GM20431 (cell line): Measurements from ENCODE around the gene ASPSCR1.

ENCODE experiments used
- in situ Hi-C: fragments of 300-500 bp; cut with MseI, MboI; formaldehyde crosslinking; loops from one replicate; pipeline ENCODE4 v1.15.0; 2020; ENCODE audit warnings: low sequenced_read_pairs; ENCODE audit not compliant: unreplicated experiment

ASPSCR1 gene

DNA sequence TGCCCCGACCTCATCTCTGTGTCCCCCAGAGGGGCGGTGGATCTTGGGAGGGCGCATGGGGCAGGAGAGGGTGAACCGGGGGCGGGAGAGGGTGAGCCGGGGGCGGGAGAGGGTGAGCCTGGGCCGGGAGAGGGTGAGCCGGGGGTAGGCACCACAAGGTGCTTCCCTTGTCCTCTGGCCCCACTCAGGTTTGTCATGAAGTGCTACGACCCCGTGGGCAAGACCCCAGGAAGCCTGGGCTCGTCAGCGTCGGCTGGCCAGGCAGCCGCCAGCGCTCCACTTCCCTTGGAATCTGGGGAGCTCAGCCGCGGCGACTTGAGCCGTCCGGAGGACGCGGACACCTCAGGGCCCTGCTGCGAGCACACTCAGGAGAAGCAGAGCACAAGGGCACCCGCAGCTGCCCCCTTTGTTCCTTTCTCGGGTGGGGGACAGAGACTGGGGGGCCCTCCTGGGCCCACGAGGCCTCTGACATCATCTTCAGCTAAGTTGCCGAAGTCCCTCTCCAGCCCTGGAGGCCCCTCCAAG, 18.9 kb downstream of the ASPSCR1 start:
- in situ Hi-C loops, result no loop called here

DNA sequence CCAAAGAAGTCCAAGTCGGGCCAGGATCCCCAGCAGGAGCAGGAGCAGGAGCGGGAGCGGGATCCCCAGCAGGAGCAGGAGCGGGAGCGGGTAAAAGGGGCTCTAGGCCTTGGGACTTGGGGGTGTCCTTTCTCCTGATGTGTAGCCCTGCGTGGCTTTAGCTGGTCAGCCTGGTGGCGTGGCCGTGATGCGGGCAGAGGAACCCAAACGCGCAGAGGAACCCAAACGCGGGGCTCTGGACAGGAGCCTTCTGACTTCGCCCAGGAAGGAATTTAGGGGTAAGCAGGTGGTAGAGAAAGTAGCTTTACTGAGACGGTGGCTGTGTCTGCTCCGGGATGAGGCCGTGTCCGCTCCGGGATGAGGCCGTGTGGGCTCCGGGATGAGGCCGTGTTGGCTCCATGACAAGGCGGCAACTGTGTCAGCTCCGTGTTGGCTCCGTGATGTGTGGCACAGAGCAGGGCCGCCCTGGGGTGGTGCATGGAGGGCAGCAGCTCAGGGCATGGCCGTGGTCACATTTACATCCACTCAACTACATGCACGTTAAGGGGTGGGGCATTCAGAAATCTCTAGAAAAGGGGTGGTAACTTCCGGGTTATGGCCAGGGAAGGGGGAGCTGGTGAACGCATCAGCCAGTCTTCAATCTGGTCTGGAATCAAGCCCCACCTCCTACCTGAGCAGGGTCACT, 19.5 kb downstream of the ASPSCR1 start:
- in situ Hi-C loops, result no loop called here

DNA sequence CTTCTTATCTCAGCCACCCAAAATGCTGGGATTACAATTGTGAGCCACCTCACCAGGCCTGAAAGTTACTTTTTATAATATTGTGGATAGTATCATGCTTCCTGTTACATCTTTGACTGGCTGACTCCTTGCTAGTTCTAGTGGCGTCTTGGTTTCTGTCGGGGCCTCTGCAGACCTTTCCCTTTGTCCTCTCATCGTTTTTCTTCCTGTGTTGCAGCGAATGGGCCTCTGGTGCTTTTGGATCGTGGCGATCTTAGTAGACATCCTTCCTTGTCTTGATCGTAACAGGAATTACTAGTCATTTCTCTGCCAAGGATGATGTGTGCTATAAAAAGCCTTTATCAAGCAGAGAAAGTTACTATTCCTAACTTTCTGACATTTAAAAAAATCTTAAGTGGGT, 20.8 kb downstream of the ASPSCR1 start:
- in situ Hi-C loops, result no loop called here

DNA sequence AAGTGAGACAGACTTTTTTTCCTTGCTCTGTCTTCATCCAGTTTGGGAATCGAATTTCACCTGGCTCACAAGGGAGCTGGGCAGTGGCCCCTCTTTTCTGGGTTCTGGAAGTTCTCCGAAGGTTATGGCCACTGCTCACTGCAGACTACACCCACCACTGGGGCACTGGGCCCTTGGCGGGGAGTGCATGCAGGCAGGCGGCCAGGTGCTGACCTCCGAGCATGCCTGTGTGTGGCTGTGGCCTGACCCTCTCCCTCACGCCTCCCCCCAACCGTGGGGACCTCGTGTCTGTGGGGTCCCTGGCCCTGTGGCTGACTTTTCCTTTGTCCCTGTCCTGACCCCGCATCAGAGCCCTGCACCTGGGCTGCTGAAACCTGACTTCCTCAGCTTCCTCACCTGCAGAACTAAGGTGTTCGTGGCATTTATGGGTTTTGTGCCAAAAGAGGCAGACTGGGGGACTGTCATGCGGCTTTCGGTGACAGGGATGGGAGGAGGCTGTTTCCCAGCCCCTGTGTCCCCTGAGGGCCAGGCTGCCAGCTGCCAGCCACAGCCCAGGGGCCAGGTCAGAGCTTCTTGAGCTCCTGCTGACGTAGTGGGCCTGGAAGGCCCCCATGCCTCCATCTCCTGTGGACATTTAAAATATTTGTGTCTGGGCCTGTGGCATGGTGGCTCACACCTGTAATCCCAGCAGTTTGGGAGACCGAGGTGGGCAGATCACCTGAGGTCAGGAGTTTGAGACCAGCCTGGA, 21.4 kb downstream of the ASPSCR1 start:
- in situ Hi-C loops, result no loop called here

DNA sequence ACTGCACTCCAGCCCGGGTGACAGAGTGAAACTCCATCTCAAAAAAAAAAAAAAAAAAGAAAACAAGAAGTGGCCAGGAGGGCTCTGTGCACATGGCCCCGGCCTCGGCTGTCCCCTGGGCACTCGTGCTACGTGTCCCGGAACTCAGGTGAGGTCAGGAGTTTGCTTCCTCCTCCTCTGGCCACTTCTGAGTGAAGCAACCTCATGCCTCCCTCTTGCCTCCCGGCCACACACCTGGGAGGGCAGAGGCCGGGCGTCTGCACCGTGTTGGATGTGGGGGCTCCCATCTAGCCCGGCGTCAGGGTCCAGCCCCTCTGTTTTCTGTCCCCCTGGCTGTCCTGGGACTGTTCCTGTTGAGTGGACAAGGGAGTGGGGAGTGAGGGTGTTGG, 22.2 kb downstream of the ASPSCR1 start:
- in situ Hi-C loops, result no loop called here

DNA sequence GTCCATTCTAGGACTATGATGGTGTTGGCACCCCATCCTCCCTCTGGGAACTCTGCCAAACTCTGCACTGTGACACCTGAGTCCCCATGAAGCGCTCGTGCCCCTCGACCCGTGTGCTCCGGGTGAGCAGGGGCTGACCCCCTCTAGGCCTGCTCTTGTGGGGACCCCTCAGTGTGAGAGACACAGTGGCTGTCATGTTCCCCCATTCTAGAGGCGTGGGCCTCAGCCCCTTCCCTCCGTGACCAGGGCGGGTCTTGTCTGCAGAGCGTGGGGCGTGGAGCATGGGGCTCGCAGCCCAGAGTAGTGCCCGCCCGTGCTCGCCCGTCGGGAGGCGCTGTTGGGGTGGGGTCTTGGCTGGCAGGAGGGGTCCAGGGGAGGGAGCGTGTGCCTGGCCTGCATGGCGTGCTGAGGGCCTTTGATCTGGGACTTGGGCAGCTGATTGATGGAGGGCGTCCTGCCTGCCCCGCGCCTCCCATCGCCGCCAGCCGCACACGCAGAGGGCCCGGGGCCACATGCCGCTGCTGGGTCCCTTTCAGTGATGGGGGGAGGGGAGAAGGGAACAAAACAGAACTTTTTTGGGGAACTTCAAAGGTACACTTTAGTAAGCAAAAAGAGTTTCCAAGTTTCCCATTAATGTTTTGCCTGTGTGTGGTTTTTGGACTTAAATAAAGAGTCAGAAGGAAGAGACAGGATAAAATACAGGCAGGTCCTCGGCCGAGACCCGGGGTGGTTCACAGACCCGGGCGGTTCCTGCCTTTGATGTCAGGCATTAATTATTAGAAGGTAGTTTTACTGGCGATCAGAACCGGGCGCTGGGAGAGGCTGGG, 22.8 kb downstream of the ASPSCR1 start:
- in situ Hi-C loops, result no loop called here

DNA sequence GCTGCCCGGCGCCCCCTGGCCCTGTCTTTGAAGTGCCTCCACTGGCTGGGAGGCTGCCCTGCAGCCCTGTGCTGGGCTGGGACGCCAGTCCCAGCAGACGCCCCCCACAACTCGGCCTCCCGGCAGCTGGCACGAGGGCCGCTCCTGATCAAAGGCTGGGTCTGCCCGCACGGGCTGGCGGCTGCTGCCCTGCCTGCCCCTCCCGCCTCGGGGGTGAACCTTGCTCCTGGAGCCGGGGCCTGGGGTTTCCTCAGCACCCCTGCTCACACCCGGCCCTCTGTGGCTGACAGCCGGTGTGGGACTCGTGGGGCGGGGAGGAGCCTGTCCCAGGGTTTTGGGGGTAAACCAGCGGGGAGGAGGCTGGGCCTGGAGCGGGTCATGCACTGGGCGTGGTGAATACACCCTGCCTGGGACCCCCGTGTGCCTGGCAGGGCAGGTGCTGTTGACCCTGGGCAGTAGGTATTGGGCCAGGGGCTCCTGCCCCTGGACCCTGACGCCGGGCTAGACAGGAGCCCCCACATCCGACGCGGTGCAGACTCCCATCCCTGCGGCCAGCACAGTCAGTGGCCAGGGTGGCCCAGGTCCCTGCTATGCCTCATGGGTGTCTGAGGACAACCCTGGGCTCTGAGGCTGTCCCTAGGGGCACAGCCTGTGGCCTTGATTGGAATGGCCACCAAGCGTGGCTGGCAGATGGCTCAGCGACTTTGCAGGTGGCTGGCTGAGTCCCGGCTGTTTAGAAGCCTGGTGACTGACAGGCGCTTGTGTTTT, 23.6 kb downstream of the ASPSCR1 start:
- in situ Hi-C loops, result no loop called here

DNA sequence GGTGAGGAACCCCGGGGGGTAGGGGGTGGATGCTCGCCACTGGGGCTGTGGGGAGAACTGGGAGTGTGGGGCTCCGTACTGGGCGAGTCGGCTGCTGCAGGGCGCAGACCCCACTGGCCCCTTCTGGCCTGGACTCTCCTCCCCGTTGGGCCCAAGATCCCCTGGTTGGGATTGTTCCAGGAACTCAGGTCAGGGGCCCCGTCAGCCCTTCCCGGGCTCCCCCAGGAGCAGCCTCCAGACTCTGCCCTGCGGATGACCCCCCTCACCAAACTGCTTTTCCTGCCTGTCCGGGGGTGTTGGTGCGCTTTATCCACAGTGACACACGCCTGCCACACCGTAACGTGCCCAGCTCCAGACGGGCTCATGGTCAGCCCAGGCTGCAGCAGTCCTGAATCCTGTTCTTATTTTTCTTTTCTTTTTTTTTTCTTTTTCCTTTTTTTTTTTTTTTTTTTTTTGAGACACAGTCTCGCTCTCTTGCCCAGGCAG, 24.2 kb downstream of the ASPSCR1 start:
- in situ Hi-C loops, result no loop called here

DNA sequence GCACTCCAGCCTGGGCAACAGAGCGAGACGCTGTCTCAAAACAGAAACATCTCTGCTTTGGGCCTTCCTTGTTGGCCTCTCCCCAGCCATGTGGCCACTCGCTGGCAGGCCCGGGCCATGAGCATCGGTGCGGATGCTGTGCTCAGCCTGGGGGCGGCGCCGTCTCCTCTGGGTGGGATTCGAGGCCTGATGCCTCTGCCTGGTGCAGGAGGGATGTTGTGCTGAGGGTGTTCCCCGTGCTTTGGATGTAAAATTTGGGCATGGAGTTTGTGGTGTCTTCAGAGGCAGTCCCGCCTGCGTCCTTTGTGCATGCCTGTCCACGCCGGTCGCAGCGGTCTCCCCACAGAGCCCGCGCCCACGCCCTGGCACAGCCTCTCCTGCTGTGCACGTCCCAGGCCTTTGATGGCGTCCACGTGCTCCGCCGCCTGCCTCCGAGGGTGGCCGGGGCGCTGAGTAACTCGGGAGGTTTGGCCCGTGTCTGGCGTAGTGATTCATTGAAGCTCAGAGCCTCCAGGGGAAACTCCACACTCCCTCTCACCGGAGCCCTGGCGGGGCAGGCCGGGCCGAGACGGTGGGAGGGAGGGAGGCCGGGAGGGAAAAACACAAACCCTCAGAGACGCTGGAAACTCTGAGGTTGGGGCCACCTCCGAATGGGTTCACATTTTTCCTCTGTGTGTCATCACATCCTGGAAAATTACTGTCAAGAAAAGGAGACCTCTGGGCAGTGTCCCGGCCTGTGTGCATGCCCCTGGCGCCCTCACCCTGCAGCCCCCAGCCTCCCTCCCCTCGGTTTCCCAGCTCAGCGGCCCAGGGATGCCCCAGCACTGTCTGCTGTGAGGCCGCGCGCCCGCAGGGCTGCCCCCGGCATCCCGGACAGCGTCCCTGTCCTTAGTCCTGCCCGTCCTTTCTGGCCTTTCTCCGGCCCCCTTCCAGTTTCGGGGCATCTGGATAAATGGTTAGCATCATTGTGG, 26.3 kb downstream of the ASPSCR1 start:
- in situ Hi-C loops, result no loop called here

DNA sequence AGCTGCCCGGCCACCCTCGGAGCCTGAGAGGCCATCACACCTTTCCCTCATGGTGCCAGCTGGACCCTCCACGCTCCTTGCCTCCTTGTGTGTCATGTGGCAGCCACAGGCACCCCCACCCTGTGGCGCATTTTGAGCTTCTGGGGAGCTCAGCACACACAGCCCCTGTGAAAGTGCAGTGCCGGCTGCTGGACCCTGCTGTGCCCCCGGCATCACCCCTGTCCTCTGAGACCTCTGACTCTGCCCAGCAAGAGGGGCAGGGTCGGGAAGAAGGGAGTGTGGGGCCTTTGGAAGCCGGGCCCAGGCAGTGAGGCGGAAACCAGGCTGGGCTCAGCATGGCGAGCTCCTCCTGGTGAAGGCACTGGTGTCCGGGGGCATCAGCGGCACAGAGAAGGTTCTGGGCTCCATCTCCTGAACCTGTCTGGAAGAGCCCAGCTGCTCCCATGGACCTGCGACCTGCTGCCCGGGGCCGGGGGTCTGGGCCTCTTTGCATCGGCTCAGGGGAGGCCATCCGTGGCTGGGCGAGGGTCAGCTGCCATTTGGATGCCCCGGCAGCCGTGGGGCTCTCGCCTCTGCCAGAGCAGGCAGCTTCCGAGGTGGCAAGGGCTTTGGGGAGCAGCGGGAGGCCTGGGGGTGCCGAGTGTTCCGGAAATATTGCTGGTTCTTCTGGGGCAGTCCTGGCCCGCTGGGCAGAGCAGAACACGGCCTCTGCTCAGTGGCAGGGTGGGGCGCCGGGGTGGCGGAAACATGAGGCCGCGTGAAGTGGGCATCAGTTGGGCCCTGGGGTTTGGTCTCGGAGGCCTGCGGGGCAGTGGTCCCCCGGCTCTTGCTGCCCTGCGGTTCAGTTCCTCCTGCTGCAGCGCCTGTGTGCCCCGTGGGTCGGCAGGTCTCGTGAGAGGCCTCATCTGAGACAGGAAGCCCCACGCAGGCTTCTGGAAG, 27.4 kb downstream of the ASPSCR1 start:
- in situ Hi-C loops, result no loop called here

DNA sequence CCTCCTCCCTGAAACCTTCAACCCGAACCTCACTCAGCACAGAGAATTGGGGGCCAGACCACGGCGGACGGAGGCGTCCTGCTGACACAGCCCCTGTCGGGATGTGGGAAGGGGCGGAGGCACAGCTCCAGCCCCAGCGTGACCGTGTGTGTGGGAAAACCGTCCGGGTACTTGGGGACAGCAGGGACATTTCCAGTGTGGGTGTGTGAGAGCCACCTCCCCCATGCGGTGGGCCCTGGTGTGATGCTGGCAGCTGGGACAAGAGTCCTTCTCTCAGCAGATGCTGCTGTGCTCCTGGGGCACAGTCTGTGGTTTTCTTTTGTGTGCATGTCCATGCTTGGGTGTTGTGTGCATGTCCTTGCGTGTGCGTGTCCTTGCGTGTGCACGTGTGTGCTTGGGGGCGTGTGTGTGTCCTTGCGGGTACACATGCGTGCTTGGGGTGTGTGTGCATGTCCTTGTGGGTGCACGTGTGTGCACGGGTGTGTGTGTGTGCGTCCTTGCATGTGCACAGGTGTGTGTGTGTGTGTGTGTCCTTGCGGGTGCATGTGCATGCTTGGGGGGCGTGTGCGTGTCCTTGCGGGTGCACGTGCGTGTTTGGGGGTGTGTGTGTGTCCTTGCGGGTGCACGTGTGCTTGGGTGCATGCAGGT, 28.4 kb downstream of the ASPSCR1 start:
- in situ Hi-C loops, result no loop called here

DNA sequence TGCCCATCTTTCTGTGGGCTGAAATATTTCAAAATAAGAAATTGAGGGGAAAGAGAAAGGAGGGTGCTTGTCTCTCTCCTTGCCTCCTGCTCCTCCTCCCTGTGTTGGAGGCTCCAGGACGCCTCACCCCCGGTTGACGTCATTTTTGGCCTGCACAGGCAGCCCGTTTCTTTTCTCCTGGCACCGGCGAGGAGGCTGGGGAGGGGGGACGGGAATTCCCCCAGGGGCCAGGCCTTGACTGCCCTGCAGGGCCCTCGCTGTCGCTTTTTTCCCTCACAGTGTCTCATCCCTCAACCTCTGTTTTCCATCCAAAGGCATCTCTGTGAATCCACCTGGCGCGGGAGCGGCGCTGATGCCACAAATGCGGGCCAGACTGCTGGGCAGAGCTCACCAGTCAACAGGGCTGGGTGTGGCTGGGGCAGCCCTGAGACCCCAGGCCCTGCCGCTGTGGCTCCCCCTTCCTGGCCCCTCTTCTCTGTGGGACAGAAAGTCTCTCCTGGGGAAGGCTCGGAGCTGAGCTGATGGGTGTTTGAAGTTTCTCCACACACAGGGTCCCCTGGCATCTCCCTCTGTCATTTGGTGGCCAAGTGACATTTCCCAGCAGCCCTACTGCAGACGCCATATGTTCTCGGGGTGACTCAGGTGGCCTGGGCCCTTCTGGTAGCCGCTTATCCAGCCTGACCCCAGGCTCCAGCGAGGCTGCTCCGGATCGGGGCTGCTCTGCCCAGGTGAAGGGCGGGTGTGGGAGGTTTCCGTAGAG, 29.2 kb downstream of the ASPSCR1 start:
- in situ Hi-C loops, result no loop called here

DNA sequence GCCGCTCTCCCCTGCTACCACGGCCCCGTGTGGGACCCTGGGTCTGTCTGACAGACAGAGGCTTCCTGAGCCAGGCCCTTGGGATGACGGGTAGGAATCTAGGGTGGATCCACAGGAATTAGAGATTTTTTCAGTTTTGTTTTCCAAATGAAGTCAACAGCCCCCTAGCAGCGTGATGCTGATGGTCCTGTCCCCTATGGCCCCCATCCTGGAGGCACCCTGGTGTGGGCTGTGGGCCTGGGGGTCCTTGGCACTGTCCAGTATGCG, 29.7 kb downstream of the ASPSCR1 start:
- in situ Hi-C loops, result no loop called here

DNA sequence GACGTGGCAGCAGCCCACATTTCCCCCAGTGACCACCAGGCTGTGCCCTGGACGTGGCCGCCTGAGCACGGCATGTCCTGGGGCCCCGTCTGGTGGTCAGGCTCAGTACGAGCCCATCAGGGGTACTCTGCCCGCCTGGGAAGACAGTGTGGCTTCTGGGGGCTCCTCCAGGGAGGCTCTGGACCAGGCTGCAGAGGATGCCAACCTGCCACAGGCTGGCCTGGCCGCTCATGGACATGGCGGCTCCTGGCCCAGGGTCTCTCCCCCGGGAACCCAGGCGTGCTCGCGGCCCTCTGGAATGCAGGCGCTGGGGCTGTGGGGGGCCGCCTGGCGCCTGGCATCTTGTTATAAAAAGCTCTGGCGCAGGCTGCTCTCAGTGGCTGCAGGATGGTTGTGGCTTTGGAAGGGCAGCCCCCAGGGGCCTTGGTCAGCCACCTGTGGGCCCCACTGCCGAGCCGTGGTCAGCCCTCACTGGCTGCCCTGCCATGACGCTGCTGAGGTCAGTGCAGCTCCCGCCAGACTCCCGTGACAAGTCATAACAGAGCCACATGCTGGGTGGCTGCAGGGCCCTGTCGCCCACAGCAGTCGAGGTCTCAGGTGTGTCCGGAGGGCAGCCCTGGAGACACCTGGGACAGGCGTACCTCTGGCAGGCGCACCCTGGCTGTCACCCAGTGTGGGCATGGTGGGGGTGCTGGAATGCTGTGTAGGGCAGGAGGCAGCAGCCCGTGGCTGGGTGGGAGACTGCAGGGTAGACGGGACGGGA, 30.2 kb downstream of the ASPSCR1 start:
- in situ Hi-C loops, result no loop called here

DNA sequence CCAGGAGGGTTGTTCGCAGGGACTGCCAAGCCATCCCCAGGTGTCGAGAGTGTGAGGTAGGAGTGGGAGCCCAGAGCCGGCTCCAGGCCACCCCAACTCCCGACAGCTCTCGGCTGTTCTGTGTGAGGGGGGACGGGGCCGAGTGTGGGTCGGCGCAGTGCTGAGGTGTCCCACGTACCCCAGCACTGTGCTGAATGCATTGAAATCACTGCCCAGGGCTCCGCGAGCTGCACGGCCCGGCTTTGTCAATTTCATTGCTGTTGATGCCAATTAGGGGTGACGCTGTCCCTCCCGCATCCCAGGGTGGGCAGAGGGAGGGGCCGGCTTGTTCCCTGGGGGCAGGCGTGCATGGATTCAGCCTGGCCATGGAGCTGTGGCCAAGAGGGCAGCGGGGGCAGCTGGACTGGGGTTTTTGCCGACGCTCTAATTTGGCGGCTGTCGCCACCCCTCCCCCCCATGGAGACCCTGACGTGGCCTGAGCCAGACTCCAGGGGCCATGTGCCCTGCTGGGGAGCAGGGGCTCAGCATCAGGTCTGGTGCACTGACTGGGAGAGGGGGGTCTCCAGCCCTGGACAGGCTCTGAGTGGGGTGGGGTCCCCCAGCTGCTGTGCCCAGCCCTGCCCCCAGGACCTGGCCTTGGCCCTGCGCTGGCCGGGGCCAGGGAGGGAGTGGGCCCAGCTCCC, 31.0 kb downstream of the ASPSCR1 start:
- in situ Hi-C loops, result no loop called here
